Activated CD4-positive, alpha-beta memory T cell treated with anti-CD3 and anti-CD28 coated beads for 36 hours (primary cell): Measurements from ENCODE around the gene MYH10. TPM values are rescaled to one million over a fixed set of nuclear protein-coding genes. Genes with fewer than 3 reads are reported as not detected.
A peak's percentile ranks its signal among the peaks of the same experiment; 100 is the strongest.

Source experiments
- CTCF ChIA-PET: fragments of 350-600 bp; sonication (Branson Sonifier 250); formaldehyde crosslinking; loops from one replicate; lab custom pipeline; 2021; ENCODE audit warnings: antibody characterized with exemption, inconsistent platforms; lab: Charles Lee
- POLR2A ChIA-PET: fragments of 350-600 bp; sonication (Branson Sonifier 250); formaldehyde crosslinking; loops from one replicate; lab custom pipeline; 2021; ENCODE audit warnings: antibody characterized with exemption; lab: Charles Lee
- DNase-seq: peaks from one replicate; pipeline ENCODE4 v3.0.0-alpha.2; 2020
- H3K27ac Mint-ChIP-seq: one replicate; pipeline ENCODE4 v1.8.0; 2021; ENCODE audit warnings: mixed read lengths
- H3K27me3 Mint-ChIP-seq: one replicate; pipeline ENCODE4 v1.8.0; 2021; ENCODE audit warnings: mixed read lengths
- H3K36me3 Mint-ChIP-seq: one replicate; pipeline ENCODE4 v1.8.0; 2021; ENCODE audit warnings: mixed read lengths
- H3K4me1 Mint-ChIP-seq: one replicate; pipeline ENCODE4 v1.8.0; 2021; ENCODE audit warnings: low read depth, mixed read lengths
- H3K4me3 Mint-ChIP-seq: one replicate; pipeline ENCODE4 v1.8.0; 2021; ENCODE audit warnings: mild to moderate bottlenecking, mixed read lengths
- H3K9me3 Mint-ChIP-seq: one replicate; pipeline ENCODE4 v1.8.0; 2021; ENCODE audit warnings: mixed read lengths
- intact Hi-C: fragments of 100-400 bp; cut with micrococcal nuclease; formaldehyde crosslinking; loops from one replicate; pipeline ENCODE4 v1.15.1; 2023
- total RNA-seq, 2 experiments: library from RNA; stranded (reverse); gene quantifications; one replicate each; pipeline ENCODE4 v1.2.3, GENCODE V29; 2021

MYH10 gene
- total RNA-seq: 10 to 100 TPM; 15.6 to 20.6 TPM

DNA sequence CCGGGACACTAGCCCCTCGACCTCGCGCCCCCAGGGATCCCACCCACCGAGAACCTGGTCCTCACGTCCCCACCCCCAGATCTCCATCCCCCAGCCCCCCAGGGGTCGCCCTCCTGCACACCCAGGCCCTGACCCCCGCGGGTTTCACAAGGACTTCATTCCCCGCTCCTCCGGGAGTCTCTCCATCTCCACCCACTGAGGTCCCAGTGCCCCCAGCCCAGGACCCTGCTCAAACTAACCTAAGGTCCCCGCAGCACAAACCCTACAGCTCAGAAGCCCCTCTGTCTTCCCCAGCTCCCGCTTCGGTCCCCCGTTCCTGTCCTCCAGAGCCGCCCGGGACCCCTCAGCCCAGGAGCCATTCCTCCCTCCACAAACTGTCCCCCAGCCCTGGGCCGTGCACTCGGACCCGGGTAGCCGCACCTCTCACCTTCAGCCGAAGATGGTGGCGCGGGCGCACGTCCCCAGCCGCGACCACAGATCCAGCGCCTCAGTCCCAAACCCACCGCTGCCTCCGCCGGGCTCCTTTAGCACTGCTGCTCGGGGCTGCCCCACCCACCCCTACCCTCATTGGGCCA is at the start of gene MYH10:
Gene MYH10, minus strand, starts transcription at position 499 of the 575 bp plus-strand sequence. CDS start 7,479 bp downstream, outside the sequence.
- CTCF ChIA-PET: interaction anchor here (0.8 to 1.6 kb wide), 6 partner anchors 115 to 368 kb away, joined by 3 to 5 read pairs (median 4); partner anchors contain the start of gene NDEL1
- H3K27me3 Mint-ChIP-seq: peaks cover 34% of the 10 kb centered on the region

GRCh38 chr17:8679126-8679525 is 48.6 kb upstream of the MYH10 start:
- H3K4me3 Mint-ChIP-seq: no peak overlapping the region
- POLR2A ChIA-PET: no interaction called here
- H3K27me3 Mint-ChIP-seq: peaks cover 8% of the 10 kb centered on the region
- no peaks in the 10 kb centered on the region for H3K9me3 Mint-ChIP-seq
- CTCF ChIA-PET: interaction anchor here (1.4 kb wide), 1 partner anchor 67 kb away, joined by 3 read pairs; no protein-coding TSS in a partner anchor
- no peak overlapping the region for H3K27ac Mint-ChIP-seq
- H3K4me1 Mint-ChIP-seq: no peaks in the 10 kb centered on the region
- no peak for DNase-seq
- H3K36me3 Mint-ChIP-seq: no peaks in the 10 kb centered on the region
- intact Hi-C loops: no loop called here

More for the DNA sequence above, at the start of gene MYH10:
- H3K36me3 Mint-ChIP-seq: peaks cover 1% of the 10 kb centered on the region
- peaks cover 7% of the 10 kb centered on the region for H3K4me1 Mint-ChIP-seq
- H3K27ac Mint-ChIP-seq: no peak within 1 kb of the TSS
- no peak for DNase-seq
- no peaks in the 10 kb centered on the region for H3K9me3 Mint-ChIP-seq
- intact Hi-C loops: loop anchor here (1.0 to 2.0 kb wide), 2 partner anchors 196 to 247 kb away; partner anchors contain the start of genes NDEL1 and RPL26
- H3K4me3 Mint-ChIP-seq: peak within 1 kb of the TSS; percentile 95
- POLR2A ChIA-PET: interaction anchor here (0.6 to 1.0 kb wide), 3 partner anchors 195 to 299 kb away, joined by 3 read pairs; partner anchors contain the start of gene NDEL1

GRCh38 chr17:8675306-8675705 is 44.8 kb upstream of the MYH10 start:
- Mint-ChIP-seq H3K4me3 (no peak overlapping the region), H3K27me3 (peaks cover 7% of the 10 kb centered on the region), H3K4me1 (no peaks in the 10 kb centered on the region), H3K9me3 (no peaks in the 10 kb centered on the region), H3K27ac (no peak overlapping the region), H3K36me3 (no peaks in the 10 kb centered on the region)
- ChIA-PET CTCF (no interaction called here), POLR2A (no interaction called here)
- intact Hi-C loops: no loop called here
- DNase-seq: no peak

DNA sequence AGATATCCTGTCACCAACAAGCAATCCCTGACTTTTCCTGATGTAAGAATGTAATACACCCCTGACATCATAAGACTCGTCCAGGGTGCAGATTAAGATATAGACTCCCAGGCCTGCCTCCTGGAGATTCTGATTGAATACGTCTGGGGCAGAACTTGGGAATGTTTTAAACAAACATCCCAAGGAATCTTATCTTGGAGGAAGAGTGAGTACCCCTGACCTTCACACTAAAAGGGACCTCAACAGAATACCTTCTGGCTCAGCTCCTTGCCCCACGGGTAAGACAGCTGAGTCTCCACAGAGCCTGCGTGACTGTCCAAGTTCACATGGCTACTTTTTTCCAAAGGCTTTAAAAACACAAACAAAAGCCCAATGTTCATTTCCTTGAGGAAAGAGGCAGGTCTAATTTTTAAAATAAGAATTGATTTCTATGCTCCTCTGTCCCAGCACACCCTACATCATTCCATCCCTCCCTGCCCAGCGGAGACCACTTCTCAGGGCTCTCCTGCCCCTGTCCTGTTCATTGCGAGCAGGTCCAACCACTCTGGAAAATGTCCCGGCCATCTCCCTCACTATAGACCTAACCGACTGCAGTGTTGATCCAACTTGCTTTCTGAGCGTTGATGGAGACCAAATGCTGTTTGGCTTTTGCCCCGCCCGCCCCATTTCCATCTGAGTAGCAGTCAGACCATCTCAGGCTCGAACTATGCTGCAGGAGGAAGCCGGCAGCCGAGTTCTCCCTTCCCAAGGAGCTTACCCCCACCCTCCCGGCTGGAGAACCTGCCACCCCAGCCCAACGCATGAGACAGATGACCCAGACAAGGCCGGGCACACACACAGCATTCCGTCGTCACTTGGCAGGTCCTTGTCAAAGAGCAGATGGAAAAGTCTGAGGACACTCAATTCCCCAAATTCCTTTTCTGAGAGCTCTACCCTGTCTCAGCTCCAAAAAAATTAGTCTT is 44.1 kb upstream of the MYH10 start:
- H3K36me3 Mint-ChIP-seq: no peaks in the 10 kb centered on the region
- H3K9me3 Mint-ChIP-seq: no peaks in the 10 kb centered on the region
- H3K4me1 Mint-ChIP-seq: no peaks in the 10 kb centered on the region
- intact Hi-C loops: no loop called here
- POLR2A ChIA-PET: no interaction called here
- peaks cover 3% of the 10 kb centered on the region for H3K27me3 Mint-ChIP-seq
- CTCF ChIA-PET: no interaction called here
- H3K4me3 Mint-ChIP-seq: no peak overlapping the region
- DNase-seq: no peak
- H3K27ac Mint-ChIP-seq: no peak overlapping the region

DNA sequence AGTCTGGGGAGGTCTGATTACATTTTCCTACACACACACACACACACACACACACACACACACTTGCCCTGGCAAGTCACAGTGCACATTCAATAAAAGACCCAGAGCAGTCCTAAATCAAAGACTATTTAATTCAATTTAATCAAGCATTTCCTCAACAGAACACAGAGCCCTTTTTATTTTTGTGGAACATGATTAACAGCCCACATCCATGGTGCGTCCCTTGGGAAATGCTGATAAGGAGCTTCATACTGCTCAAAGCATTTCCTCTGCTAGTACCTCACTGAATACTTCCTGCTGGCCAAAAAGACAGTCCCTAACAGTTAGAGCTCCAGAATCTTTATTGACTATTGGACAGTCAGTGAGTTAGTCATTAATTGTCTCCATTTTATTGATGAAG is 43.1 kb upstream of the MYH10 start:
- H3K9me3 Mint-ChIP-seq: no peaks in the 10 kb centered on the region
- no peak overlapping the region for H3K27ac Mint-ChIP-seq
- H3K27me3 Mint-ChIP-seq: peaks cover 1% of the 10 kb centered on the region
- no peaks in the 10 kb centered on the region for H3K4me1 Mint-ChIP-seq
- no peaks in the 10 kb centered on the region for H3K36me3 Mint-ChIP-seq
- CTCF ChIA-PET: no interaction called here
- POLR2A ChIA-PET: no interaction called here
- intact Hi-C loops: no loop called here
- no peak overlapping the region for H3K4me3 Mint-ChIP-seq
- DNase-seq: no peak

GRCh38 chr17:8672326-8672725 is 41.8 kb upstream of the MYH10 start:
- Mint-ChIP-seq H3K9me3 (no peaks in the 10 kb centered on the region), H3K27me3 (peaks cover 3% of the 10 kb centered on the region), H3K27ac (no peak overlapping the region), H3K4me3 (no peak overlapping the region), H3K4me1 (no peaks in the 10 kb centered on the region), H3K36me3 (no peaks in the 10 kb centered on the region)
- intact Hi-C loops: no loop called here
- no peak for DNase-seq
- CTCF ChIA-PET: no interaction called here
- POLR2A ChIA-PET: no interaction called here

DNA sequence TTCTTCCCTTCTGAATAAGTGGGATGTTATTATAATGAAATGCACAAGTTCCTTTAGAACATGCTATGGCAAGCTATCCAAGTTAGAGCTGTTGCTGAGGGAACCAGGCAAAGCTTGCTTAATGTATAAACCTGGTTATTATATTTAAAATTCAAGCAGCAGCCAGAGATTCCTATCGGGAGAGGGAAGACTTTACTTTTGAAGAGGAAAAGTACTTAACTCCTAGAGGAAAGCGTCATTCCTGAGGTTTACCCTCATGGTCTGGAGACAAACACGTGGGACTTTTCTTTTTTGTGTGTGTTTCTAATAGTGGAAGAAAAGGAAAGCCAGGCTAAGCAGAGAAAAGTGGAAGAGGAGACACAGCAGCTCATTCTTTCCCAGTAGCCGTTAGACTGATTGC is 39.9 kb upstream of the MYH10 start:
- CTCF ChIA-PET: no interaction called here
- H3K27me3 Mint-ChIP-seq: peaks cover 3% of the 10 kb centered on the region
- POLR2A ChIA-PET: no interaction called here

GRCh38 chr17:8668176-8668740 is 37.7 kb upstream of the MYH10 start:
- DNase-seq: no peak
- intact Hi-C loops: no loop called here
- POLR2A ChIA-PET: no interaction called here
- Mint-ChIP-seq H3K27me3 (peaks cover 12% of the 10 kb centered on the region), H3K36me3 (no peaks in the 10 kb centered on the region), H3K27ac (no peak overlapping the region), H3K4me1 (no peaks in the 10 kb centered on the region), H3K4me3 (no peak overlapping the region), H3K9me3 (no peaks in the 10 kb centered on the region)
- CTCF ChIA-PET: no interaction called here

More for the DNA sequence above, 39.9 kb upstream of the MYH10 start:
- Mint-ChIP-seq H3K4me1 (no peaks in the 10 kb centered on the region), H3K9me3 (no peaks in the 10 kb centered on the region), H3K36me3 (no peaks in the 10 kb centered on the region), H3K4me3 (no peak overlapping the region), H3K27ac (no peak overlapping the region)
- no peak for DNase-seq
- intact Hi-C loops: no loop called here

- intact Hi-C loops: no loop called here
- Mint-ChIP-seq H3K27me3 (peaks cover 12% of the 10 kb centered on the region), H3K4me1 (no peaks in the 10 kb centered on the region), H3K36me3 (no peaks in the 10 kb centered on the region), H3K9me3 (no peaks in the 10 kb centered on the region), H3K4me3 (no peak overlapping the region), H3K27ac (no peak overlapping the region)
- CTCF ChIA-PET: no interaction called here
- no peak for DNase-seq
- POLR2A ChIA-PET: no interaction called here
Measured at GRCh38 chr17:8667421-8667820, 36.9 kb upstream of the MYH10 start.

DNA sequence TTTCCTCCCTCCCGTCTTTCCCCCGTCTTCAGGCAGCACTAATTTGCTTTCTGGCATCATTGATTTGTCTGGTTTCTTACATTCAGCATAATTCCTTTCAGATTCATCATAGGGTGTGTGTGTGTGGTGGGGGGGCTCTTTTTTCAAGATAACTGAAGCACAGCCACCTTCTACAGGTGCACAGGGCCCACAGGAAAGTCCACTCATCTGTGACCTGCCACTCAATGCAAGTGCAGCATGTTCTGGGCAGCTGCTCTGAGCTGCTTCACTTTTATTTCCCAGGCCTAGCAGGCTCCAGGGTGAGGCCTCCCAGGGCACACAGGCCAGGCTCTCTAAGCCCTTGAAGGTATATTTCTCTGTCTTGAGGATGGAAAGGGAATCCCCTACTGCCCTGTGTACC is 35.2 kb upstream of the MYH10 start:
- Mint-ChIP-seq H3K4me1 (no peaks in the 10 kb centered on the region), H3K36me3 (no peaks in the 10 kb centered on the region), H3K4me3 (no peak overlapping the region), H3K27me3 (peaks cover 12% of the 10 kb centered on the region), H3K27ac (no peak overlapping the region), H3K9me3 (no peaks in the 10 kb centered on the region)
- POLR2A ChIA-PET: no interaction called here
- intact Hi-C loops: no loop called here
- CTCF ChIA-PET: no interaction called here
- no peak for DNase-seq

- ChIA-PET POLR2A (no interaction called here), CTCF (no interaction called here)
- intact Hi-C loops: no loop called here
- Mint-ChIP-seq H3K27ac (no peak overlapping the region), H3K4me3 (no peak overlapping the region), H3K36me3 (no peaks in the 10 kb centered on the region), H3K27me3 (peaks cover 11% of the 10 kb centered on the region), H3K4me1 (no peaks in the 10 kb centered on the region), H3K9me3 (no peaks in the 10 kb centered on the region)
- no peak for DNase-seq
Measured at GRCh38 chr17:8664456-8665126, 34.1 kb upstream of the MYH10 start.

GRCh38 chr17:8662973-8663372 is 32.4 kb upstream of the MYH10 start:
- intact Hi-C loops: no loop called here
- DNase-seq: no peak
- CTCF ChIA-PET: no interaction called here
- Mint-ChIP-seq H3K4me1 (no peaks in the 10 kb centered on the region), H3K4me3 (no peak overlapping the region), H3K27me3 (peaks cover 9% of the 10 kb centered on the region), H3K9me3 (no peaks in the 10 kb centered on the region), H3K27ac (no peak overlapping the region), H3K36me3 (no peaks in the 10 kb centered on the region)
- POLR2A ChIA-PET: no interaction called here
